ENCODE results near the gene HUWE1.
"Not testable (repeated sequence)": the region's sequence is repeated elsewhere in the genome, so short reads cannot be mapped to it uniquely, and the experiment has no call there.

HUWE1 gene

GRCh38 chrX:53686151-53686885 is at the start of gene HUWE1:
TSS of gene HUWE1 (minus strand) at chrX:53686719. CDS start at chrX:53654107, 32,612 bp downstream.
- FAIRE-seq, result no peak

GRCh38 chrX:53732797-53733196 is 46.3 kb upstream of the HUWE1 start:
- FAIRE-seq, result no peak

- FAIRE-seq, result no peak
Measured at GRCh38 chrX:53729751-53730150, 43.2 kb upstream of the HUWE1 start.

- FAIRE-seq, result peak; percentile 24
Measured at GRCh38 chrX:53728506-53728905, 42.0 kb upstream of the HUWE1 start.

GRCh38 chrX:53724872-53725271 is 38.4 kb upstream of the HUWE1 start:
- no peak for FAIRE-seq

- FAIRE-seq, result no peak
Measured at GRCh38 chrX:53723381-53723780, 36.9 kb upstream of the HUWE1 start.

- FAIRE-seq, result not testable (repeated sequence)
Measured at GRCh38 chrX:53721610-53722009, 35.1 kb upstream of the HUWE1 start.

GRCh38 chrX:53719666-53720065 is 33.1 kb upstream of the HUWE1 start:
- FAIRE-seq, result not testable (repeated sequence)

GRCh38 chrX:53718073-53718472 is 31.6 kb upstream of the HUWE1 start:
- no peak for FAIRE-seq

GRCh38 chrX:53717205-53717604 is 30.7 kb upstream of the HUWE1 start:
- FAIRE-seq, result no peak

- no peak for FAIRE-seq
Measured at GRCh38 chrX:53716328-53717088, 30.0 kb upstream of the HUWE1 start.

- no peak for FAIRE-seq
Measured at GRCh38 chrX:53715346-53715924, 28.9 kb upstream of the HUWE1 start.

GRCh38 chrX:53714580-53715345 is 28.2 kb upstream of the HUWE1 start:
- no peak for FAIRE-seq

- FAIRE-seq, result no peak
Measured at GRCh38 chrX:53713987-53714579, 27.6 kb upstream of the HUWE1 start.

GRCh38 chrX:53711436-53711835 is 24.9 kb upstream of the HUWE1 start:
- no peak for FAIRE-seq

- FAIRE-seq, result no peak
Measured at GRCh38 chrX:53704854-53705253, 18.3 kb upstream of the HUWE1 start.

GRCh38 chrX:53704294-53704693 is 17.8 kb upstream of the HUWE1 start:
- no peak for FAIRE-seq

GRCh38 chrX:53695946-53696549 is 9.5 kb upstream of the HUWE1 start:
- no peak for FAIRE-seq

GRCh38 chrX:53694642-53695041 is 8.1 kb upstream of the HUWE1 start:
- no peak for FAIRE-seq

- FAIRE-seq, result no peak
Measured at GRCh38 chrX:53688300-53688699, 1.8 kb upstream of the HUWE1 start.

GRCh38 chrX:53685711-53686110 is 808 bp downstream of the HUWE1 start:
- no peak for FAIRE-seq
